HL-60 (cell line): Measurements from ENCODE around the gene EIPR1.

Experiments
- POLR2AphosphoS5 ChIP-seq: IDR thresholded peaks from 2 replicates; pipeline ENCODE4 v1.6.1; 2012; ENCODE audit warnings: low read depth
- TF ChIP-seq, protein P1 (sequence below): IDR thresholded peaks from one replicate; pipeline ENCODE4 v1.5.1; 2011; ENCODE audit warnings: low read length, control low read depth, inconsistent platforms; ENCODE audit not compliant: insufficient read depth

DNA sequence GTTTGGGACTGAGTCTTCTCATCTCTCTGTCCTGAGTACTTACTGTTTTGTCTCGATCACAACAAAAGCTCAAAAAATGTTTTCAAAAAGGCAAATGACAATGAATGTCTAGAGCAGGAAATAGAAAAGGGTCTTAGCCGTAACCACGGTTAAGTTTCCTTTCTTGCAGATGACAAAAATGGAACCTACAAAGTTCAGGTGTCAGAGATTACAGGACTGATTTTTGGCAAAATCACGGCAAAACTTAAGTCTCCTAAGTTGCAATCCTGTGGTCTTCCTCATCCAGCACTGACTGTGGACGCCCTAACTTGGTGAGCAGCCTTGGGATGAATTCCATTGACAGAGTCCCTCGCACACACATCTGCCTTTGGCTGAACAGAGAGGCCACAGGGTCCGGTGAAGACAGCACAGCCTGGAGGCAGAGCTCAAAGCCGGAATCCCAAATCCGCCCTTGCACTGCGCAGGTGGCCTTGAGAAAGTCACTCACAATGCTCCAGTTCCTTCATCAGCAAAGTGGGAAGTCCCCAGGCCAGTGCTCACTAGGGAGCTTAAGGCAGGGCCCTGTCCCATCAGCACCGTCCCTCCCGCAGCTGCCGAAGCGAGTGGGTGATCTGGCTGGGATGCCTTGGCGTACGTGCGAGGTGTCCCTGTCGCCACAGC is 55.2 kb downstream of the EIPR1 start:
- TF ChIP-seq POLR2AphosphoS5: no peak
- TF ChIP-seq, protein P1, sequence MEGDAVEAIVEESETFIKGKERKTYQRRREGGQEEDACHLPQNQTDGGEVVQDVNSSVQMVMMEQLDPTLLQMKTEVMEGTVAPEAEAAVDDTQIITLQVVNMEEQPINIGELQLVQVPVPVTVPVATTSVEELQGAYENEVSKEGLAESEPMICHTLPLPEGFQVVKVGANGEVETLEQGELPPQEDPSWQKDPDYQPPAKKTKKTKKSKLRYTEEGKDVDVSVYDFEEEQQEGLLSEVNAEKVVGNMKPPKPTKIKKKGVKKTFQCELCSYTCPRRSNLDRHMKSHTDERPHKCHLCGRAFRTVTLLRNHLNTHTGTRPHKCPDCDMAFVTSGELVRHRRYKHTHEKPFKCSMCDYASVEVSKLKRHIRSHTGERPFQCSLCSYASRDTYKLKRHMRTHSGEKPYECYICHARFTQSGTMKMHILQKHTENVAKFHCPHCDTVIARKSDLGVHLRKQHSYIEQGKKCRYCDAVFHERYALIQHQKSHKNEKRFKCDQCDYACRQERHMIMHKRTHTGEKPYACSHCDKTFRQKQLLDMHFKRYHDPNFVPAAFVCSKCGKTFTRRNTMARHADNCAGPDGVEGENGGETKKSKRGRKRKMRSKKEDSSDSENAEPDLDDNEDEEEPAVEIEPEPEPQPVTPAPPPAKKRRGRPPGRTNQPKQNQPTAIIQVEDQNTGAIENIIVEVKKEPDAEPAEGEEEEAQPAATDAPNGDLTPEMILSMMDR: no peak
